HG03565 (cell line): ENCODE measurements around the gene LUC7L.
"Not testable (repeated sequence)": the region's sequence is repeated elsewhere in the genome, so short reads cannot be mapped to it uniquely, and the experiment has no call there.

Source experiments
- ATAC-seq: cut with Tn5 transposase; IDR thresholded peaks from one replicate; pipeline ENCODE4 v1.9.1; 2021; ENCODE audit warnings: mild to moderate bottlenecking, moderate library complexity; ENCODE audit not compliant: unreplicated experiment

Gene LUC7L

DNA sequence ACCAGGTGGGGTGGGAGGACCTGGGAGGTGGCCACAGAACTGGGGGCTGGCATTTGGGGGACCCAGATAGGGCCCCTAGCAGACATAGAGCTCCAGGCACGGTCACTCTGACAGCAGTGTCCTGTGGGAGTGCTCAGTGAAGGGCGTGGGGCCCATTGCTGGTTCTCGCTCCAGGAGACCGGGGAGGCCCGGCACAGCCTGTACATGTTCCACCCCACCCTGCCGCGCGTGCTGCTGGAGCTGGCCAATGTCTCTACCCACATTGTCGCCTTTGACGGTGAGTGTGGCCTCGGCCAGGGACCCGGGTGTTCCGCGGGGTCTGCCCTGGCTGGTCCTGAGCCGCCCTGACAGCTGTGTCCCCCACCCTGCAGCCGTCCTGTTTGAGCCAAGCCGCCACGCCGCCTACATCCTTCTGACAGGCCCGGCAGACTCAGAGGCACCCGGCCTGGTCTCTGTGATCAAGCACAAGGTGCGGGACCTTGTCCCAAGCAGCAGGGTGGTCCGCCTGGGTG lies 35.2 kb upstream of the LUC7L start:
- no peak for ATAC-seq

- no peak for ATAC-seq
These were observed 34.7 kb upstream of the LUC7L start for GRCh38 chr16:263944-264343.

GRCh38 chr16:263182-263774 lies 34.0 kb upstream of the LUC7L start:
- no peak for ATAC-seq

GRCh38 chr16:262121-262745 lies 33.0 kb upstream of the LUC7L start:
- no peak for ATAC-seq

DNA sequence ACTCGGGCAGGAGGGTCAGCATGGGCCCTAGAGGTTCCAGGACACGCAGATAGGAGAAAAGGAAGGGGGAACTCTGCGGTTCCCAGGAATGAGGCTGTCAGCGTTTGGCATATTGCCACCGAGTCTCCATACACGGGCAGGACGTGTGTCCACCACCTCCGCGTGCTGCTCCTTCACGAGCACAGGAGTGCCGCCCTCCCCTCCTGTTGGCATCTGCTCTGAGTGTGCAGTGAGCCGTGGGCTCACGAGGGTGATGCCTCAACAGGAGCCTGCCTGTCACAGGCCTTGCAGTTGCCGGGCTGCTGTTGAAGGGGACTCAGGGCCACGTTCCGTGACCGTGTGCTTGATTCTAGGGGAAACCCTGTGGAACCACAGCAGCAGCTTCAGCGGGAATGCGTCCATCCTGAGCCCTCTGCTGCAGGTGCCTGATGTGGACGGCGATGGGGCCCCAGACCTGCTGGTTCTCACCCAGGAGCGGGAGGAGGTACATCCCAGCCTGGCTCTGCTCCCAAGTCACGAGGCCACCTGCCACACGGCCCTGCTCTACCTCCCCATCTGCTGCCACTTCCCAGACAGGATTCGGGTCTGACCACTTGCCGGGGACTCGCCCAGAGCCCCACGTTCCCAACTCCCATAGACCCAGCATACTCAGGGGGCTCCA lies 31.9 kb upstream of the LUC7L start:
- no peak for ATAC-seq

DNA sequence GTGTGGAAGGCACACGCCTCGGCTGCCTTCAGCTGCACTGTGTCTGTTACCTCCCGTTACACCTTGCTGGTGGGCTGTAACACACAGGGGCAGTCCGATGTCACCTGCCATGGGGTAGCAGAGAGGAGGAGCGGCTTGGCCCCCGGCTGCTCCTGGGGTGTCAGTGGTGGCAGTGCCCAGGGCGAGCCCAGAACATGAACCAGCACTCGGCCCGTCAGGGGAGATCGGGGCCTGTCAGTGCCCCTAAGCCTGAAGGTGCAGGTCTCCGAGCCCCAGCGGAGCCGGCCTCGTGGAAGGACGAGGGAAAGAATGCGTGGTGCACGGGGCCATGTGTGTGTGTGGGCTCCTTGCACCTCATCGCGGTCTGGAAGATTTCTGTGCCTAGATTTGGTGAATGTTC lies 31.1 kb upstream of the LUC7L start:
- no peak for ATAC-seq

DNA sequence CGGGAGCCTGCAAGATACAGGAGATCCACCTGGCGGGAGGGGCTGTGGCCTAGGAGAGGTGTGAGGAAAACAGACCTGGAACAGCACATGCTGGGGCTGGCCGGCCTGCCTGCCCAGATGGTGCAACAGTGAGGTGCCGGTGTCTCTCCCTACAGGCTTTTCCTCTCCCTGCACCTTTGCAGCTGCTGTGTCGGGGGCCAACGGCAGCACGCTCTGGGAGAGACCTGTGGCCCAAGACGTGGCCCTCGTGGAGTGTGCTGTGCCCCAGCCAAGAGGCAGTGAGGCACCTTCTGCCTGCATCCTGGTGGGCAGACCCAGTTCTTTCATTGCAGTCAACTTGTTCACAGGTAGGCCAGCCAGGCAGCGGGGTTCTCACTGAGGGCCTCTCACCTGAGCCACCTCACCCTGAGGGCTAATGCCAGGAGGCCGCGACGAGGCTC lies 30.6 kb upstream of the LUC7L start:
- no peak for ATAC-seq

GRCh38 chr16:259226-259625 lies 30.0 kb upstream of the LUC7L start:
- ATAC-seq = no peak

- not testable (repeated sequence) for ATAC-seq
These were observed 28.8 kb upstream of the LUC7L start for GRCh38 chr16:258091-258490.

DNA sequence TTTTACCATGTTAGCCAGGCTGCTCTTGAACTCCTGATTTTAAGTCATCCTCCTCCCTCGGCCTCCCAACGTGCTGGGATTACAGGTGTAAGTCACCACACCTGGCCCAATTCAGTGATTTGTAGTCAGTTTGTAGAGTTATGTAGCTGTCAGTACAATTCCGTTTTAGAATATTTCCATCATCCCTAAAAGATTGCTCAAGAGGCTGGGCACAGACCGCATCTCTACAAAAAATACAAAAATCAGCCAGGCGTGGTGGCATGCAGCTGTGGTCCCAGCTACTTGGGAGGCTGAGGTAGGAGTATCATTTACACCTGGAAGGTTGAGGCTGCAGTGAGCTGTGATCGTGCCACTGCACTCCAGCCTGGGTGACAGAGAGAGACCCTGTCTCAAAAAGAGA lies 25.9 kb upstream of the LUC7L start:
- no peak for ATAC-seq

- no peak for ATAC-seq
These were observed 25.2 kb upstream of the LUC7L start for GRCh38 chr16:254461-254860.

DNA sequence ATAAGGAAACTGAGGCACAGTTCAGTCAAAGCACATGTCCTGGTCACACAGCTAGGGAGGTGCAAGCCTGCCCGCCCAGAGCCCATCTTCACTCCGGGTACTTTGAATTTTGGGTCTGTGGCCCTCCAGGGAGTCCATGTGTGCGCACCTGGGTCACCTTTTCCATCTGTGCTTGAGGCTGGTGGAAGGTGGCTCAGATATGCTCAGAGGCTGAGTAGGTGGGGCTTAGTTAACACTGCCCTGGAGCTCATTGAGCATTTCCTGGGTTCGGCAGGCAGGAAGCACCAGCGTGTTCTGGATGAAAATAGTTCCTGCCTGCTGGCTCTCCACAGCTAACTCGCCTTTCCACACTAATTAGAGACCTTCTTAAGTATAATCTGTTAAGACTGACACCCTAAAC lies 24.6 kb upstream of the LUC7L start:
- ATAC-seq = no peak

- ATAC-seq = no peak
These were observed 23.4 kb upstream of the LUC7L start for GRCh38 chr16:252366-253337.

- ATAC-seq = no peak
These were observed 20.2 kb upstream of the LUC7L start for GRCh38 chr16:249431-249830.

DNA sequence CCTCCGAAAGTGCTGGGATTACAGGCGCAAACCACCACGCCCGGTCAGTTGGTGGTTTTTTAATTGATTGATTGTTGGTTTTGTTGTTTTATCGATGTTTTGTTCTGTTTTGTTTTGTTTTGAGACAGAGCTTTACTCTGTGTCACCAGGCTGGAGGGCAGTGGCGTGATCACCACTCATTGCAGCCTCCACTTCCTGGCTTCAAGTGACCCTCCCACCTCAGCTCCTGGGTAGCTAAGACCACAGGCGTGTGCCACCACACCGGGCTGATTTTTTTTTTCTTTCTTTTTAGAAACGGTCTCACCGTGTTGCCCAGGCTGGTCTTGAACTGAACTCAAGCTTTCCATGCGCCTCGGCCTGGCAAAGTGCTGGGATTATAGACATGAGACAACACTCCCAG lies 17.8 kb upstream of the LUC7L start:
- ATAC-seq = no peak

- ATAC-seq = no peak
These were observed 15.9 kb upstream of the LUC7L start for GRCh38 chr16:245105-245504.

DNA sequence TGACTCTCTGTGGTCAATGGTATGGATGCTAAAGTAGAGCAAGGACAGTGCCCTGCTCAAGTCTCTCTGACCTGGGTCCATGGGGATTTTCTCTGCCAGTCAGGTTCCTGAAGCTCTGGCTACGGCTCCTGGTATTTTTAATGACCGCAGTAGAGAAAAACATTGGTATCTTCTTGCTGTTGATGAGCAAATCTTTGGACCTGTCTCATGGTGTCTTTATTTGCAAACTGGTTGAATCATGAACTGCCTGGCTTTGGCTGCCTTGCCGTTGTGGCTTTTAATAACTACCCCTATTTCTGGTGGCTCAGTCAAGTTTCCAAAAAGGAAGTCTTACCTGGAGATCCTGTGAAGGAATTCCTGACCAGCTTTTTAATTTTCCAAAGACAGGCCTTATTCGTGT lies 14.1 kb upstream of the LUC7L start:
- ATAC-seq = no peak

- ATAC-seq = no peak
These were observed 13.0 kb upstream of the LUC7L start for GRCh38 chr16:242281-242680.

DNA sequence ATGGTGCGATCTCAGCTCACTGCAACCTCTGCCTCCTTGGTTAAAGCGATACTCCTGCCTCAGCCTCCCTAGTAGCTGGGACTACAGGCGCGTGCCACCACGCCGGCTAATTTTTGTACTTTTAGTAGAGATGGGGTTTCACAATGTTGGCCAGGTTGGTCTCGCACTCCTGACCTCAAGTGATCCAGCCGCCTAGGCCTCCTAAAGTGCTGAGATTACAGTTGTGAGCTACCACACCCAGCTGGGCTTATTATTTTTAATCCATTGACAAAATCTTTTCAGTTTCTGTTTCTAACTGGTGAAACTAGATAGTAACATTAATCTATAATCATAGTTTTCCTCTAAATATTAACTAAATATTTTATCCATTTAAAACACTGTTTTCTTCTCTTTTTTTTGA lies 11.3 kb upstream of the LUC7L start:
- ATAC-seq = no peak

DNA sequence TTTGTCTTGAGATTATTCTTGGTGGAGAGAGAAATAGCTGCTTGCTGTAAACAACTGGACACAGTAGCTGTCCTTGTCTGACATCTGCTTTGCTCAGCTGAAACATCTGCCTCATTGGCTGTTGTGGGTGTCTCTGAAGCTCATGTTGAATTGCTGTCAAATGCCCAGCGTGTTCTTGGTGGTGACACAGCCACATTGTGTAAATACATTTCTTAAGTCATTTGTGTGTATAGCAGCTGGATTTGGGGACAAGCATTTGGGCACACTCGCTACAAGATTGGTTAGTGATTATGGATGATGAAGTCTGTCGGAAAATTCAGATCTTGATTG lies 10.7 kb upstream of the LUC7L start:
- ATAC-seq = no peak
